H1 (cell line): ENCODE results near the gene NAT9. TPM values are rescaled to one million over a fixed set of nuclear protein-coding genes. Genes with fewer than 3 reads are reported as not detected.

Experiments used
- CTCF ChIA-PET: fragments of 300-600 bp; sonication (Branson Sonifier 250); formaldehyde crosslinking; loops from one replicate; lab custom pipeline; 2021; ENCODE audit not compliant: partially characterized antibody; lab: Charles Lee
- POLR2A ChIA-PET: fragments of 300-600 bp; sonication (Branson Sonifier 250); formaldehyde crosslinking; loops from one replicate; lab custom pipeline; 2021; ENCODE audit warnings: inconsistent platforms; ENCODE audit not compliant: partially characterized antibody; lab: Charles Lee
- DNase-seq, 2 experiments: peaks; one replicate each; pipeline versions ENCODE4 v3.0.0 to v3.0.0-alpha.2; 2010 to 2022; ENCODE audit warnings: low spot score in 2 of 2, low read depth in 1 of 2, mixed read lengths in 1 of 2
- FAIRE-seq: peaks from 2 replicates; lab custom pipeline; 2011; peaks lifted over from hg19 to GRCh38; lab: Jason Lieb, UNC
- H2AFZ ChIP-seq: 2 replicates; pipeline ENCODE4 v1.8.1; 2012; ENCODE audit warnings: low read length, inconsistent platforms
- H2AK5ac ChIP-seq: 2 replicates; pipeline ENCODE4 v1.6.1; 2013; ENCODE audit warnings: low read depth, low read length
- H2BK120ac ChIP-seq: replicated peaks from 2 replicates; pipeline ENCODE3; 2013; ENCODE audit warnings: low read depth, low read length, inconsistent platforms
- H2BK12ac ChIP-seq: 2 replicates; pipeline ENCODE4 v1.6.1; 2013; ENCODE audit warnings: low read depth, low read length
- H2BK15ac ChIP-seq: 2 replicates; pipeline ENCODE4 v1.6.1; 2013; ENCODE audit warnings: low read length
- H2BK20ac ChIP-seq: 2 replicates; pipeline ENCODE4 v1.6.1; 2013; ENCODE audit warnings: low read length
- H2BK5ac ChIP-seq: 2 replicates; pipeline ENCODE4 v1.6.1; 2013; ENCODE audit warnings: low read depth, low read length
- H3K14ac ChIP-seq: 2 replicates; pipeline ENCODE4 v1.6.1; 2013; ENCODE audit warnings: inconsistent platforms; ENCODE audit not compliant: insufficient read length
- H3K18ac ChIP-seq: 2 replicates; pipeline ENCODE4 v1.6.1; 2013; ENCODE audit warnings: low read length; ENCODE audit errors: extremely low read depth
- H3K23ac ChIP-seq: 2 replicates; pipeline ENCODE4 v1.6.1; 2013; ENCODE audit warnings: inconsistent platforms; ENCODE audit not compliant: insufficient read length
- H3K23me2 ChIP-seq: 2 replicates; pipeline ENCODE4 v1.6.1; 2013; ENCODE audit warnings: low read depth, low read length
- H3K27ac ChIP-seq: 2 replicates; pipeline ENCODE4 v1.6.1; 2011; ENCODE audit warnings: low read depth, low read length, inconsistent platforms
- H3K27me3 ChIP-seq, 4 experiments: replicated peaks in 1 of 4; 1 replicate in 1 of 4; 2 replicates in 3 of 4; pipeline versions ENCODE4 v1.6.1 to v1.8.1; 2011 to 2013; ENCODE audit warnings: low read length in 3 of 4, mild to moderate bottlenecking in 3 of 4, inconsistent platforms in 2 of 4, mixed read lengths in 2 of 4, moderate library complexity in 1 of 4; ENCODE audit not compliant: control insufficient read depth in 3 of 4, insufficient read depth in 3 of 4; ENCODE audit errors: extremely low read depth in 1 of 4
- H3K36me3 ChIP-seq, 4 experiments: 2 replicates each; pipeline versions ENCODE4 v1.6.1 to v1.8.1; 2011 to 2013; ENCODE audit warnings: mild to moderate bottlenecking in 4 of 4, low read length in 3 of 4, moderate library complexity in 2 of 4, control low read depth in 1 of 4, inconsistent platforms in 1 of 4; ENCODE audit not compliant: insufficient read depth in 4 of 4, control insufficient read depth in 2 of 4
- H3K4ac ChIP-seq: replicated peaks from 2 replicates; pipeline ENCODE3; 2013; ENCODE audit warnings: low read length, low read depth, mixed read lengths, inconsistent platforms; ENCODE audit not compliant: insufficient read length
- H3K4me1 ChIP-seq, 4 experiments: replicated peaks in 1 of 4; 1 replicate in 1 of 4; 2 replicates in 3 of 4; pipeline versions ENCODE4 v1.6.1 to v1.8.1; 2011 to 2013; ENCODE audit warnings: low read length in 3 of 4, inconsistent platforms in 2 of 4, mixed read lengths in 1 of 4; ENCODE audit not compliant: insufficient read depth in 4 of 4, control insufficient read depth in 3 of 4
- H3K4me2 ChIP-seq, 2 experiments: 2 replicates each; pipeline versions ENCODE4 v1.6.1 to v1.8.1; 2011 to 2013; ENCODE audit warnings: low read depth in 2 of 2, low read length in 2 of 2, control low read depth in 1 of 2, inconsistent platforms in 1 of 2, mild to moderate bottlenecking in 1 of 2; ENCODE audit not compliant: insufficient read depth in 1 of 2
- H3K4me3 ChIP-seq, 4 experiments: fragments of 200-600, 300-600 bp in 1 of 4; sonication (generic), shearing (Covaris generic), sonication (Bioruptor Twin) in 1 of 4; 2 replicates each; pipeline versions ENCODE4 v1.5.1 to v1.8.1; 2011 to 2016; ENCODE audit warnings: low read length in 4 of 4, low read depth in 3 of 4, control low read depth in 2 of 4, inconsistent platforms in 2 of 4, mild to moderate bottlenecking in 2 of 4, mixed read lengths in 1 of 4, moderate library complexity in 1 of 4; ENCODE audit not compliant: insufficient read depth in 2 of 4; ENCODE audit errors: extremely low read depth in 1 of 4
- H3K56ac ChIP-seq: replicated peaks from 2 replicates; pipeline ENCODE3; 2013; ENCODE audit warnings: low read depth, mild to moderate bottlenecking, mixed read lengths, low read length, inconsistent platforms; ENCODE audit not compliant: insufficient read length
- H3K79me1 ChIP-seq: 2 replicates; pipeline ENCODE4 v1.6.1; 2013; ENCODE audit warnings: low read depth, low read length, control low read depth
- H3K79me2 ChIP-seq, 2 experiments: 2 replicates each; pipeline versions ENCODE4 v1.6.1 to v1.8.1; 2012 to 2013; ENCODE audit warnings: low read length in 2 of 2, mild to moderate bottlenecking in 2 of 2, inconsistent platforms in 1 of 2; ENCODE audit not compliant: insufficient read depth in 2 of 2, control insufficient read depth in 1 of 2
- H3K9ac ChIP-seq, 4 experiments: replicated peaks in 1 of 4; 1 replicate in 1 of 4; 2 replicates in 3 of 4; pipeline versions ENCODE4 v1.6.1 to v1.8.1; 2011 to 2013; ENCODE audit warnings: low read depth in 3 of 4, low read length in 3 of 4, control low read depth in 2 of 4, mild to moderate bottlenecking in 2 of 4, moderate library complexity in 2 of 4, inconsistent platforms in 1 of 4; ENCODE audit errors: extremely low read depth in 1 of 4
- H3K9me3 ChIP-seq, 2 experiments: 2 replicates each; pipeline versions ENCODE4 v1.6.1 to v1.8.1; 2012 to 2013; ENCODE audit warnings: mild to moderate bottlenecking in 2 of 2, moderate library complexity in 2 of 2, control low read depth in 1 of 2, inconsistent platforms in 1 of 2, low read depth in 1 of 2, low read length in 1 of 2, mixed read lengths in 1 of 2; ENCODE audit not compliant: insufficient read depth in 2 of 2
- H4K20me1 ChIP-seq, 2 experiments: replicated peaks in 1 of 2; 2 replicates each; pipeline versions ENCODE3 to v1.8.1; 2011 to 2013; ENCODE audit warnings: inconsistent platforms in 2 of 2, low read length in 2 of 2, mild to moderate bottlenecking in 1 of 2; ENCODE audit not compliant: insufficient read depth in 2 of 2, control insufficient read depth in 1 of 2
- H4K5ac ChIP-seq: 2 replicates; pipeline ENCODE4 v1.6.1; 2013; ENCODE audit warnings: low read length, low read depth, mixed read lengths, inconsistent platforms; ENCODE audit not compliant: insufficient read length
- H4K8ac ChIP-seq: 2 replicates; pipeline ENCODE4 v1.8.0; 2013; ENCODE audit warnings: mild to moderate bottlenecking, moderate library complexity, low read length, inconsistent platforms; ENCODE audit not compliant: insufficient read depth; ENCODE audit errors: extremely low read depth
- H4K91ac ChIP-seq: replicated peaks from 2 replicates; pipeline ENCODE3; 2013; ENCODE audit warnings: low read length, mixed read lengths, inconsistent platforms; ENCODE audit not compliant: insufficient read length
- GABPA ChIP-seq: IDR thresholded peaks from 2 replicates; pipeline ENCODE4 v1.6.1; 2011; ENCODE audit warnings: mild to moderate bottlenecking, low read length, moderate library complexity, borderline replicate concordance; ENCODE audit not compliant: insufficient read depth
- KDM5A ChIP-seq: fragments of 200-600 bp; IDR thresholded peaks from 2 replicates; pipeline ENCODE4 v1.7.1; 2012; ENCODE audit warnings: mild to moderate bottlenecking, low read length, inconsistent platforms, mixed read lengths
- WGBS, 2 experiments: shearing (Covaris generic) in 1 of 2; methylation state at CpG; one replicate each; pipeline versions ENCODE4 v1.1.6 to v1.1.7; 2013 to 2015; ENCODE audit warnings: low lambda C conversion rate in 2 of 2, mixed read lengths in 2 of 2, inconsistent platforms in 1 of 2, low coverage in 1 of 2, missing lambda C conversion rate in 1 of 2; ENCODE audit not compliant: insufficient replicate concordance in 2 of 2, insufficient coverage in 1 of 2, insufficient read length in 1 of 2; ENCODE audit errors: extremely low coverage in 1 of 2, missing lambda C conversion rate in 1 of 2; 5-methylcytosine and 5-hydroxymethylcytosine counted together
- polyA plus RNA-seq, 7 experiments: library from polyadenylated mRNA; depleted of rRNA in 3 of 7; stranded (reverse) in 5 of 7; unstranded in 2 of 7; fragments of >200 nt in 5 of 7; fragments of 200-250 nt in 2 of 7; gene quantifications; 1 replicate in 5 of 7; 2 replicates in 1 of 7; 4 replicates in 1 of 7; pipeline versions ENCODE4 v1.2.1 to v1.2.3, GENCODE V29; 2011 to 2013; ENCODE audit warnings: missing spikeins in 2 of 7, mixed read lengths in 2 of 7
- total RNA-seq: library from RNA; stranded (reverse); fragmentation: NEBNext Ultra II Directional; extraction: Animal tissue kit (Norgen Biotek cat#: 25700); gene quantifications from 2 replicates; pipeline ENCODE4 v1.2.1, GENCODE V29; 2021

Gene NAT9
- total and polyA plus RNA-seq, 2 of the 8 experiments (the other 6 are each of a cell fraction or from before 2014, with no cell fraction given), result 32.3 to 42.7 TPM

DNA sequence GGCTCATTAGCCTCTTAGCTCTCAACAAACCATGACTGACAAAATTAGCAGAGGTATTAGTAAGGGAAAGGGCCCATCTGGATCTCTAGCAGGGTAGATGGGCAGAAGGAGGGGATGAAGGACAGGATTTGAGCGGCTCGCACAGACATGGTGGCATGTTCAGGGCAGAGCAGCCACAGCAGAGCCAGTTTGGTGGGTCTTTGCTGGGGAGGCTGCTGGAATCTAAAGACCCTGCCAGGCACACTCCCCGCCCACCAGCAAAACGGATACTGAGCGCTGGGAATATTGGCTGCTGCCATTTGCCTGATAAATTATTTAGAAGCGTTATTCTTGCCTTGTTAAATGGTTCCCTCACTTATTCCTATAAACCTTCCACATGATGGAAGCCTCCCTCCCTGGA lies 20.7 kb upstream of the NAT9 start:
- no peak for TF ChIP-seq GABPA
- TF ChIP-seq KDM5A, result no peak
- H3K36me3 ChIP-seq, result peaks cover 0 to 29% (median 6%) of the 10 kb centered on the region in 4 experiments; a peak in 7 of 8 replicates
- FAIRE-seq, result no peak

More for the DNA sequence above, 20.7 kb upstream of the NAT9 start:
- no peak for DNase-seq
- H3K4me2 ChIP-seq, result no peak overlapping the region
- H3K27ac ChIP-seq, result no peak overlapping the region
- no peak overlapping the region for H3K4me3 ChIP-seq
- no peak overlapping the region for H4K5ac ChIP-seq
- no peak overlapping the region for H4K8ac ChIP-seq
- 97% methylated on average over 6 of the region's 6 CpGs; no CpG with 5 or more reads in 1 of the 2 experiments for WGBS, 2 experiments
- no peak overlapping the region for H3K9ac ChIP-seq
- no peak overlapping the region for H3K14ac ChIP-seq
- H2BK5ac ChIP-seq, result no peak overlapping the region
- no peak overlapping the region for H4K91ac ChIP-seq
- no peak overlapping the region for H2BK15ac ChIP-seq
- H2BK20ac ChIP-seq, result no peak overlapping the region
- H2AFZ ChIP-seq, result no peak overlapping the region
- no peaks in the 10 kb centered on the region for H3K79me1 ChIP-seq
- H3K9me3 ChIP-seq, result no peaks in the 10 kb centered on the region
- no peaks in the 10 kb centered on the region for H3K4me1 ChIP-seq
- no peak overlapping the region for H3K23ac ChIP-seq
- peaks cover 0 to 14% of the 10 kb centered on the region in 2 experiments for H4K20me1 ChIP-seq
- no peak overlapping the region for H3K56ac ChIP-seq
- H2AK5ac ChIP-seq, result no peak overlapping the region
- H2BK12ac ChIP-seq, result no peak overlapping the region
- ChIA-PET POLR2A (no interaction called here), CTCF (interaction anchor here (1.6 to 99.6 kb wide), 2 partner anchors 14 to 47 kb away, joined by 5 to 2981 read pairs; partner anchors contain the start of genes FDXR and GRIN2C)
- no peaks in the 10 kb centered on the region for H3K27me3 ChIP-seq
- no peak overlapping the region for H2BK120ac ChIP-seq
- H3K4ac ChIP-seq, result no peak overlapping the region
- H3K18ac ChIP-seq, result no peak overlapping the region
- H3K23me2 ChIP-seq, result no peaks in the 10 kb centered on the region
- no peaks in the 10 kb centered on the region for H3K79me2 ChIP-seq
